ENCODE results near the gene GABRB1. TPM values are rescaled to one million over a fixed set of nuclear protein-coding genes. Genes with fewer than 3 reads are reported as not detected.

GABRB1 gene
- total RNA-seq, 6 experiments from 2014 or later = 0.43 TPM; not detected in 5

DNA sequence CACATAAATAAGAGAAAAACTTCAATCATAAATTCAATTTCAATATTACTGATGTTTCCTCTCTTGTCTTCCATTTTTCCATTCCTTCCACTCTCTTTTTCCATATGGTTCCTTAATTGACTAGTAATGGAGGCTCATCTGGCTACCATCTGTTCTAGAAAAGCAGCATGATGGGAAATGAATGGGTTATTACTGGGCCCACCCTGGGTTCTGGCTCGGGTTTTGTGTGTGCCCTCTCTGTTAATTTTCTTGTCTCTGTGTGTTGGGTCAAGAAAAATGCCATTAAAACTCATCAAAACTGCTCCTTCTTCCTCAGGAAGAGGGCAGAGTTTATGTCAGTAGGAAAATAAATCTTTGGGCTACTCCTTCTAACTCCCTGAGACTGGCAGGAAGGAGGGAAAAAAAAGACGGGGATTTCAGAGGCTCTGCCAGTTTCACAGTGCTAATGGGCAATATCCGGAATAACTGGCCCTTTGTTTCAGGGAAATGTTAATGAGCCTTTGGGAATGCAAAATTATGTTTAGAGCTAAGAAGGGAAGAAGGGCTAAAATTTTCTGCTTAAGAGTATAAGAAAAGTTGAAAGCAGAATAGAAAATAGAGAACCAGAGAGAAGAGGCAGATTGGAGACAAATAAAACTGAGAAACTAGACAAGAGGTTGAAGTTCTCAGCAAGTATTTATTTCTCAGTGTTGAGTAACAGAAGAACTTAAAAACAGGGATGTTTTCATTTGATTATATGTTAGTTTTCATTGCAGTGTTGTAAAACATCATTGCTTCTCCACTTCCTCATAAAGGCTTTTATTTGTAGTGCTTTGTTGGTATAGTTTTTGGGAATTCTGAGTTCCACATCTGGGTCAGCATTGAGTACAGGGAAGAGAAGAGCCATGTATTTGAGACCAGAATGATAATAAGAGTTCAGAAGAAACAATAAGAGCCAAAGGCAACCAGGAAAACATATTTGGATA lies 19.7 kb downstream of the GABRB1 start:
- no peaks in the 10 kb centered on the region for H3K9me3 ChIP-seq
- no peaks in the 10 kb centered on the region for H3K27me3 ChIP-seq
- no peak overlapping the region for H3K4me3 ChIP-seq
- TF ChIP-seq POLR2A (IDR thresholded peaks at IDR 0.05) (no peak), CTCF (IDR thresholded peaks at IDR 0.05) (no peak)
- WGBS (ENCODE audit: insufficient coverage, low coverage, low lambda C conversion rate, missing lambda C conversion rate) = 29% methylated on average over 3 of the region's 3 CpGs
- no peak overlapping the region for H3K27ac ChIP-seq
- ATAC-seq = no peak
- no peaks in the 10 kb centered on the region for H3K36me3 ChIP-seq
- no peak for DNase-seq
- intact Hi-C loops (cut with DNase I) = no loop called here
- H3K4me1 ChIP-seq = no peaks in the 10 kb centered on the region

DNA sequence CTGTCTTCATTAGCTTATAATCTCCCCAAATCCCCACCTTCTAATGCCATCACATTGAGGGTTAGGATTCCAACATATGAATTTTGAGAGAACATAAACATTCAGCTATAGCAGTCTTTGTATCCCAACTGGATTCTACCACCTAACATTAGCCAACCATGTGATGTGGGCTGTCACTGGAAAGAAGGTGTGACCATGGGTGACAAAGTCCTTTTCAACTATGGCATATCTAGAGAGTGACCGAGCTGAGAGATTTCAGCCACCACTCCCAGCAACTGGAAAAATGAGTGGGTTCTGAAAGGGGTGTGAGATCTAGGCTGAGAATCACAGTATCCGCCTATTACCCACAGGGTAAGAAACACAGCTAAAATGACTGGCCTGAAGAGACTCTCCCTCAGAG lies 22.1 kb downstream of the GABRB1 start:
- DNase-seq (no peak), ATAC-seq (no peak)
- no peaks in the 10 kb centered on the region for H3K36me3 ChIP-seq
- no peak overlapping the region for H3K4me3 ChIP-seq
- no peaks in the 10 kb centered on the region for H3K27me3 ChIP-seq
- H3K4me1 ChIP-seq = no peaks in the 10 kb centered on the region
- intact Hi-C loops (cut with DNase I) = no loop called here
- 62% methylated on average over 2 of the region's 2 CpGs for WGBS (ENCODE audit: insufficient coverage, low coverage, low lambda C conversion rate, missing lambda C conversion rate)
- H3K27ac ChIP-seq = no peak overlapping the region
- no peak for TF ChIP-seq CTCF (IDR thresholded peaks at IDR 0.05)
- TF ChIP-seq POLR2A (IDR thresholded peaks at IDR 0.05) = no peak
- H3K9me3 ChIP-seq = no peaks in the 10 kb centered on the region

DNA sequence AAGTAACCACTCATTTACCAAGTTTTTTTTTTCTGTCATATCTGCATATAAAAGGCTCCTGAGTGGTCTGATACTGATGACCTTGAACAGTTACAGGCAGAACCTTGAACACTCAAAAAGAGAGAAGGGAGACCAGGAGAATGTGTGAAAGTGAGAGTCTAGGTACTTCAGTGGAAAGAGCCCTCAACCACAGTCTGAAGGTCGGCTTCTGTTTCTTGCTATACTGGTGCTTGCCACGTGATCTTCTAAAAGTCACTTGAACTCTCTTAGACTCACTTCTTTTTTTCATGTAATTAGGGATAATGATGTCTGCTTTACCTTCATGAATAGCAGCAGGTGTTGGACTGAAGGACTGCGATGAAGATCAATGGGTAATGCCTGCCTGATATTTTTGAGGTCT lies 22.8 kb downstream of the GABRB1 start:
- Histone ChIP-seq H3K4me1 (no peaks in the 10 kb centered on the region), H3K27me3 (no peaks in the 10 kb centered on the region), H3K4me3 (no peak overlapping the region), H3K9me3 (no peaks in the 10 kb centered on the region), H3K36me3 (no peaks in the 10 kb centered on the region), H3K27ac (no peak overlapping the region)
- WGBS (ENCODE audit: insufficient coverage, low coverage, low lambda C conversion rate, missing lambda C conversion rate) = 50% methylated on average over 3 of the region's 3 CpGs
- TF ChIP-seq CTCF (IDR thresholded peaks at IDR 0.05) (no peak), POLR2A (IDR thresholded peaks at IDR 0.05) (no peak)
- intact Hi-C loops (cut with DNase I) = no loop called here
- ATAC-seq = no peak
- no peak for DNase-seq

DNA sequence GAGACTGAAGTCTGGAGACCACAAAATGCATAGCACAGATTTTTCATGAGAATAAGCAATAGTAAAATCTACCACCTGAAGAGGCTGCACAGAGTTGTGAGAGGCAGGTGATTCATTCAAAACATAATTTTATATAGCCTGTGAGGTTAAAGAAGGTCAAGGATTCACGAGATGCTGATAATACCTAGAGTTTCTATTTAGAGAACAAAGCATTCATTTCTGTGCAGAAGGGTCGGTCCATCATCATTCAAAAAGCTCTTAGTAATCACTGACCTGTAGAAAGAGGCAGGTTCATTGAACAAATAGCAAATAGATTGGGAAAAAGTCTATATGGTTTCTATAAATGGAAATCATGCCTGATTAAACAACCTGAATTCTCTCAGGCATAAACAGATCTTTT lies 26.6 kb downstream of the GABRB1 start:
- Histone ChIP-seq H3K9me3 (no peaks in the 10 kb centered on the region), H3K4me1 (no peaks in the 10 kb centered on the region), H3K36me3 (no peaks in the 10 kb centered on the region), H3K27me3 (no peaks in the 10 kb centered on the region), H3K4me3 (no peak overlapping the region), H3K27ac (no peak overlapping the region)
- no peak for TF ChIP-seq CTCF (IDR thresholded peaks at IDR 0.05)
- TF ChIP-seq POLR2A (IDR thresholded peaks at IDR 0.05) = no peak
- WGBS (ENCODE audit: insufficient coverage, low coverage, low lambda C conversion rate, missing lambda C conversion rate) = 31% methylated on average over 2 of the region's 2 CpGs
- DNase-seq (no peak), ATAC-seq (no peak)
- intact Hi-C loops (cut with DNase I) = no loop called here

All from right lobe of liver (tissue), 6 donors.